Loucy (cell line): Measurements from ENCODE around the gene OR51B2.

ENCODE experiments used
- H2AFZ ChIP-seq: fragments of 200-600 bp; sonication (generic); 2 replicates; pipeline ENCODE4 v1.6.0; 2016; ENCODE audit warnings: antibody characterized with exemption, mild to moderate bottlenecking, low read length, moderate library complexity
- H3F3A ChIP-seq: fragments of 200-600 bp; 2 replicates; pipeline ENCODE4 v1.6.0; 2016; ENCODE audit warnings: antibody characterized with exemption, low read depth, mild to moderate bottlenecking
- H3K27me3 ChIP-seq: fragments of 200-600 bp; sonication (generic); 2 replicates; pipeline ENCODE4 v1.6.1; 2014; ENCODE audit warnings: low read length, mild to moderate bottlenecking; ENCODE audit not compliant: insufficient read depth, poor library complexity, severe bottlenecking
- H3K36me3 ChIP-seq: fragments of 200-600 bp; sonication (generic); 2 replicates; pipeline ENCODE4 v1.6.1; 2016; ENCODE audit warnings: low read length; ENCODE audit not compliant: insufficient read depth
- H3K4me1 ChIP-seq: fragments of 200-600 bp; sonication (generic); 2 replicates; pipeline ENCODE4 v1.5.1; 2014; ENCODE audit warnings: low read length, mild to moderate bottlenecking; ENCODE audit not compliant: insufficient read depth, poor library complexity, severe bottlenecking
- H3K4me2 ChIP-seq: fragments of 200-600 bp; sonication (generic); 2 replicates; pipeline ENCODE4 v1.6.0; 2014; ENCODE audit warnings: antibody characterized with exemption, low read length, low read depth, mild to moderate bottlenecking; ENCODE audit not compliant: poor library complexity, severe bottlenecking
- H3K4me3 ChIP-seq: fragments of 200-600 bp; sonication (generic); 2 replicates; pipeline ENCODE4 v1.5.1; 2014; ENCODE audit warnings: low read length, mild to moderate bottlenecking, mixed read lengths; ENCODE audit not compliant: poor library complexity, severe bottlenecking
- H3K79me2 ChIP-seq: fragments of 200-600 bp; sonication (generic); 2 replicates; pipeline ENCODE4 v1.6.1; 2014; ENCODE audit warnings: low read length; ENCODE audit not compliant: insufficient read depth
- H3K9ac ChIP-seq: fragments of 200-600 bp; sonication (generic); 2 replicates; pipeline ENCODE4 v1.6.0; 2014; ENCODE audit warnings: mild to moderate bottlenecking, low read depth, low read length, moderate library complexity; ENCODE audit not compliant: poor library complexity, severe bottlenecking
- H3K9me2 ChIP-seq: fragments of 200-600 bp; sonication (generic); replicated peaks from 2 replicates; pipeline ENCODE4 v1.6.1; 2016; ENCODE audit warnings: low read depth, low read length, mixed read lengths
- H3K9me3 ChIP-seq: fragments of 200-600 bp; sonication (generic); 2 replicates; pipeline ENCODE4 v1.6.1; 2014; ENCODE audit warnings: mild to moderate bottlenecking, antibody characterized with exemption, low read length, low read depth; ENCODE audit not compliant: insufficient read depth
- H4K20me1 ChIP-seq: fragments of 200-600 bp; sonication (generic); 2 replicates; pipeline ENCODE4 v1.6.0; 2014; ENCODE audit warnings: antibody characterized with exemption, low read length, mild to moderate bottlenecking; ENCODE audit not compliant: insufficient read depth, poor library complexity, severe bottlenecking
- EZH2phosphoT487 ChIP-seq: fragments of 200-600 bp; IDR thresholded peaks from 2 replicates; pipeline ENCODE4 v1.6.1; 2018; ENCODE audit warnings: antibody characterized with exemption, mild to moderate bottlenecking, moderate library complexity, borderline replicate concordance
- TF ChIP-seq, protein P1 (sequence below): fragments of 200-600 bp; sonication (generic); conservative IDR thresholded peaks from 2 replicates; pipeline ENCODE4 v1.5.1; 2014; ENCODE audit warnings: mild to moderate bottlenecking, antibody characterized with exemption, low read length

The OR51B2 gene

DNA sequence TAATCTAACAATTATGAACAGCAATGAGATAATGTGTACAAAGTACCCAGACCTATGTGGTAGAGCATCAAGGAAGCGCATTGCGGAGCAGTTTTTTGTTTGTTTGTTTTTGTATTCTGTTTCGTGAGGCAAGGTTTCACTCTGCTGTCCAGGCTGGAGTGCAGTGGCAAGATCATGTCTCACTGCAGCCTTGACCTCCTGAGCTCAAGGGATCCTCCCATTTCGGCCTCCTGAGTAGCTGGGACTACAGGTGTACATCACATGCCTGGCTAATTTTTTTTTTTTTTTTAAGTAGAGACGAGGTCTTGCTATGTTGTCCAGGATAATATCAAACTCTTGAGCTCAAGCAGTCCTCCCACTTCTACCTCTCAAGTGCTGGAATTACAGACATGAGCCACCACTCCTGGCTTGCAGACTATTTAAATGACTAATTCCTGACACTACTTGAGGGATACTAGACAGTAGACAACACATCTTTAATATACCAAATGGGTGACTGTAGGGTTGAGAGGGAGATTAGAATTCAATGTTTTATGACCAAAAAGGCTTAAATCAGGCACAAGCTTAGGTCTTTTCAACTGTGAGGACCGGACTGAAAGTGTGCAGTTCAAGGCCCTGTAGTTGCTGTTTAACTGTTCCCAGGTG, 35.1 kb downstream of the OR51B2 start:
- TF ChIP-seq, protein P1, sequence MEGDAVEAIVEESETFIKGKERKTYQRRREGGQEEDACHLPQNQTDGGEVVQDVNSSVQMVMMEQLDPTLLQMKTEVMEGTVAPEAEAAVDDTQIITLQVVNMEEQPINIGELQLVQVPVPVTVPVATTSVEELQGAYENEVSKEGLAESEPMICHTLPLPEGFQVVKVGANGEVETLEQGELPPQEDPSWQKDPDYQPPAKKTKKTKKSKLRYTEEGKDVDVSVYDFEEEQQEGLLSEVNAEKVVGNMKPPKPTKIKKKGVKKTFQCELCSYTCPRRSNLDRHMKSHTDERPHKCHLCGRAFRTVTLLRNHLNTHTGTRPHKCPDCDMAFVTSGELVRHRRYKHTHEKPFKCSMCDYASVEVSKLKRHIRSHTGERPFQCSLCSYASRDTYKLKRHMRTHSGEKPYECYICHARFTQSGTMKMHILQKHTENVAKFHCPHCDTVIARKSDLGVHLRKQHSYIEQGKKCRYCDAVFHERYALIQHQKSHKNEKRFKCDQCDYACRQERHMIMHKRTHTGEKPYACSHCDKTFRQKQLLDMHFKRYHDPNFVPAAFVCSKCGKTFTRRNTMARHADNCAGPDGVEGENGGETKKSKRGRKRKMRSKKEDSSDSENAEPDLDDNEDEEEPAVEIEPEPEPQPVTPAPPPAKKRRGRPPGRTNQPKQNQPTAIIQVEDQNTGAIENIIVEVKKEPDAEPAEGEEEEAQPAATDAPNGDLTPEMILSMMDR: no peak
- no peak for TF ChIP-seq EZH2phosphoT487
- Histone ChIP-seq H3K9me2 (no peaks in the 10 kb centered on the region), H3K4me1 (no peaks in the 10 kb centered on the region), H3K4me2 (no peak overlapping the region), H3K9ac (no peak overlapping the region), H2AFZ (no peak overlapping the region), H3K79me2 (no peaks in the 10 kb centered on the region), H3K36me3 (no peaks in the 10 kb centered on the region), H3F3A (no peaks in the 10 kb centered on the region), H4K20me1 (no peaks in the 10 kb centered on the region), H3K27me3 (no peaks in the 10 kb centered on the region), H3K9me3 (no peaks in the 10 kb centered on the region), H3K4me3 (no peak overlapping the region)

DNA sequence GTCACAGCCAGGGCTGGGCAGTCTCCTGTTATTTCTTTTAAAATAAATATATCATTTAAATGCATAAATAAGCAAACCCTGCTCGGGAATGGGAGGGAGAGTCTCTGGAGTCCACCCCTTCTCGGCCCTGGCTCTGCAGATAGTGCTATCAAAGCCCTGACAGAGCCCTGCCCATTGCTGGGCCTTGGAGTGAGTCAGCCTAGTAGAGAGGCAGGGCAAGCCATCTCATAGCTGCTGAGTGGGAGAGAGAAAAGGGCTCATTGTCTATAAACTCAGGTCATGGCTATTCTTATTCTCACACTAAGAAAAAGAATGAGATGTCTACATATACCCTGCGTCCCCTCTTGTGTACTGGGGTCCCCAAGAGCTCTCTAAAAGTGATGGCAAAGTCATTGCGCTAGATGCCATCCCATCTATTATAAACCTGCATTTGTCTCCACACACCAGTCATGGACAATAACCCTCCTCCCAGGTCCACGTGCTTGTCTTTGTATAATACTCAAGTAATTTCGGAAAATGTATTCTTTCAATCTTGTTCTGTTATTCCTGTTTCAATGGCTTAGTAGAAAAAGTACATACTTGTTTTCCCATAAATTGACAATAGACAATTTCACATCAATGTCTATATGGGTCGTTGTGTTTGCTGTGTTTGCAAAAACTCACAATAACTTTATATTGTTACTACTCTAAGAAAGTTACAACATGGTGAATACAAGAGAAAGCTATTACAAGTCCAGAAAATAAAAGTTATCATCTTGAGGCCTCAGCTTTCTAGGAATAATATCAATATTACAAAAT, 35.8 kb downstream of the OR51B2 start:
- H3K4me2 ChIP-seq: no peak overlapping the region
- no peaks in the 10 kb centered on the region for H3K9me3 ChIP-seq
- no peaks in the 10 kb centered on the region for H3K9me2 ChIP-seq
- H3K4me1 ChIP-seq: no peaks in the 10 kb centered on the region
- no peaks in the 10 kb centered on the region for H3F3A ChIP-seq
- H3K9ac ChIP-seq: no peak overlapping the region
- no peaks in the 10 kb centered on the region for H3K36me3 ChIP-seq
- no peaks in the 10 kb centered on the region for H3K27me3 ChIP-seq
- TF ChIP-seq EZH2phosphoT487: no peak
- TF ChIP-seq, protein P1: no peak
- no peaks in the 10 kb centered on the region for H3K79me2 ChIP-seq
- H2AFZ ChIP-seq: no peak overlapping the region
- no peak overlapping the region for H3K4me3 ChIP-seq
- no peaks in the 10 kb centered on the region for H4K20me1 ChIP-seq

DNA sequence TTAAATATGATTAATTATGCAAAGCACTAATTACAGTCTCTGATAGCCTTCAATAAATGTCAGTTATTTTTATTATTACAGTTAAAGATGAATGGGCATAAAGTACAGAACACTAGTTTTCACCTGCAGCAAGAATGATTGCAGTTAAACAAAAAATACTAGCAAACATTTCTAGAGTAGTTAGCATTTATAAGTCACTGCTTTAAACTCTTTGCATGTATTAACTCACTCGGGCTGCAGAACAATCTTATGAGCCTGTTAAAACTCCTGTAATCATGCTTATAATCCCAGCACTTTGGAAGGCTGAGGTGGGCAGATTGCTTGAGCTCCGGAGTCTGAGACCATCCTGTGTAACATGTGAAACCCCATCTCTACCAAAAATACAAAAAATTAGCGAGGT, 37.2 kb downstream of the OR51B2 start:
- H3K9me3 ChIP-seq: no peaks in the 10 kb centered on the region
- no peak overlapping the region for H2AFZ ChIP-seq
- H3K4me2 ChIP-seq: no peak overlapping the region
- H3K4me1 ChIP-seq: no peaks in the 10 kb centered on the region
- H3K36me3 ChIP-seq: no peaks in the 10 kb centered on the region
- no peaks in the 10 kb centered on the region for H3K79me2 ChIP-seq
- H4K20me1 ChIP-seq: no peaks in the 10 kb centered on the region
- no peak overlapping the region for H3K4me3 ChIP-seq
- no peaks in the 10 kb centered on the region for H3K9me2 ChIP-seq
- no peaks in the 10 kb centered on the region for H3F3A ChIP-seq
- no peaks in the 10 kb centered on the region for H3K27me3 ChIP-seq
- no peak overlapping the region for H3K9ac ChIP-seq
- TF ChIP-seq, protein P1: no peak
- TF ChIP-seq EZH2phosphoT487: no peak
